GM04504 (cell line): ENCODE measurements around the gene BAIAP2.

Experiments used
- DNase-seq: peaks from one replicate; pipeline ENCODE4 v3.0.0-alpha.2; 2012; ENCODE audit warnings: low read depth

The BAIAP2 gene

GRCh38 chr17:81053041-81053970 lies 18.4 kb downstream of the BAIAP2 start:
- DNase-seq: no peak

DNA sequence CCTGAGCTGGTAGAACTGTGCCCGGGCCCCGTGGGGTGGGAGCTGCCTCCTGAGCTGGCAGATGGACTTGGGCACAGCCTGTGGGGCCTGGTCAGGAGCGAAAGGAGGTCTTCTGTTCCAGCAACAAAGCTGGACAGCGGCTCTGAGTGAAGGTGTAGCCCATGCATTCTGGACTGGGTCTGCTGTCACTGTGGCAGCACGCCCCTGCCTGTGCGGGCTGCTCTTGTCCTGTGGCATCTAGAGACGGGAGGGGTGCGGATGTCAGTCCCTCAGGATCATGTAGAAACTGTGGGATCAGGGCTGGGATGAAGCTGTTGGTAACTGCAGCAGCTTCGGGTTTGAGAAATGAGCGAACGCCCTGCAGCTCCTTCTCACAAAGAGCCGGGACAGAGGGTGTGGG lies 19.4 kb downstream of the BAIAP2 start:
- DNase-seq: no peak

DNA sequence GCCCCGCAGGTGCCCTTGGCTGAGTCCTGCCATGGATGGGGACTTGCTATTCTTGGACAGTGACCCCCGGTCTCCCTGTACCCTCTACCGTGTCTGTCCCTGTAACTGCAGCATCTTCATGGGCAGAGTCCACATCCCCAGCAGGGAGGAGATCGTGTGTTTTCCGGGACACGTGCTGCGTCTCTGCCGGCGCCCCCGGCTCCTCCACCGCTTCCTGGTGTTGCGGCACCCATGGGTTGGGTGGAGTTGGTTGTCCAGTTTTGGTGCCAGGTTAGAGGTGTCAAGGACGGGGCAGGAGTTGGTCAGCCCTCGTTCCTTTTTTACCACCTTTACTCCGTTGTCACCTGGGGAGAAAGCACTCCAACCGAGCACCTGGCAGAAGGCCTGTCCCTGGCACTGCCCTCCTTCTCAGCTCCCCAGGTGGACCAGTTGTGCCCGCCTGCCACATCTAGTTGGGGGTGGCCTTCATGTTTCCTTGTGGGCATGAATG lies 20.0 kb downstream of the BAIAP2 start:
- DNase-seq: no peak

GRCh38 chr17:81056312-81056711 lies 21.4 kb downstream of the BAIAP2 start:
- DNase-seq: no peak

DNA sequence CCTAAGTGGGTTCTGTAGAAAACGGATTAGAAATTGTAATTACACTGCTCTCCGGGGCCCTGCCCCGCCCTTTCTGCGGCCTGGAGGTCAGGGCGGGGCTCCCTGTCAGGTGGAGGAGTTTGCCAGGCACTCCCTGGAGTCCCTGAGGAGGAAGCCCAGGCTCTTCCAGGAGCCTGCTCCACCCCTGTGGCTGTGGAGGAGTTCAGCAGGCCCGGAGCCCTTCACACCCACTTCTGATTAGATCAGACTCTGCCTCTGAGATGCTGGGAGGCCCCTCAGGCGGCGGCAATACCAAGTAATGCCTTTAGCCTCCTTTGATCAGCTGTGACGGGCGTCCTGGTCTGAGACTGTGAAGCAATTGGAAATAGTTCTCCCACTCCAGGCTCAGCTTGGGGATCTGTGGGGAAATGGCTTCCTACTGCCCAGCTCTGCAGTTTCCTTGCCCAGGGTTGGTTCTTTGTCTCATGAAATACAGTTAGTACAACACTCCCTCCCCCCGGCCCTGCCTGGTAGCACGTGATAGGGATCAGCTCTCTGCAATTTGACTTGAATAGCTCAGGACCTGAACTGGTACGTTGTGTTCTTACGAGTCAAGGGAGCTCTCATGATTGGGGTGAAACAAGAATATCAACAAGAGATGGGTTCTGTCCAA lies 22.3 kb downstream of the BAIAP2 start:
- DNase-seq: no peak

DNA sequence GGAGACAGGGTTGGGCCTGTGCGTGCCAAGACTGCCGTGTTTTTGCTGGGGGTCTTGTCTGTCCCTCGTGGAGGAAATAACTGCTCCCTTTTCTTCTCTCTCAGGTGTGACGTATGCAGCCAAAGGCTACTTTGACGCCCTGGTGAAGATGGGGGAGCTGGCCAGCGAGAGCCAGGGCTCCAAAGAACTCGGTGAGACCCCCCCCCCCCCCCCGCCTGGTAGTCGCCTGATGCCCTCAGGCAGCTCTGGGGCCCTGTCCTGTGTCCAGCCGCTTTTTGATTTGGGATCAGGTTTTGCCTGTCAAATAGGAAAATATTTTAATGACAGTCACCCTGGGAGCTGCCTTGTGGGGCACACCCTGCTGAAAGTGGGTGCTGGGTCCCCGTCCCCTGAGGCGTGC lies 22.8 kb downstream of the BAIAP2 start:
- DNase-seq: no peak

GRCh38 chr17:81058263-81058871 lies 23.4 kb downstream of the BAIAP2 start:
- DNase-seq: no peak

DNA sequence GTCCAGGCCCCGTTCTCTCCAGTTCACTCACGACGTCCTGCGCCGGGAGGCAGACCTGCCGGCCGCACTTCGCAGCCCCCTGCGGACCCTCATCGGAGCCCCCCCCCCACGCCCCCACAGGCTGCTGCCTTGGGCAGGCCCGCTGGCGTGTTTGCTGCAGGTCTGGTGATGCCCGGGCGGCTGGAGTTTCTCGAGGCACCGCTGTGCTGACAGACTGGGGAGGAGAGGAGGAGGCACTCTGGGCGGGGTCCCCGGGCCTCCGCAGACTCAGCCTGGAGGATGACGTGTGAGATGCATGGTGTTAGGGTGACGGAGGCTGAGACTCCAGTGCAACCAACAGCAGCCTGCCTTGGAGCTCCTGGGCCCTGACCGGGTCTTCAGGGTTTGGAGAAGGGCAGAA lies 24.1 kb downstream of the BAIAP2 start:
- no peak for DNase-seq

DNA sequence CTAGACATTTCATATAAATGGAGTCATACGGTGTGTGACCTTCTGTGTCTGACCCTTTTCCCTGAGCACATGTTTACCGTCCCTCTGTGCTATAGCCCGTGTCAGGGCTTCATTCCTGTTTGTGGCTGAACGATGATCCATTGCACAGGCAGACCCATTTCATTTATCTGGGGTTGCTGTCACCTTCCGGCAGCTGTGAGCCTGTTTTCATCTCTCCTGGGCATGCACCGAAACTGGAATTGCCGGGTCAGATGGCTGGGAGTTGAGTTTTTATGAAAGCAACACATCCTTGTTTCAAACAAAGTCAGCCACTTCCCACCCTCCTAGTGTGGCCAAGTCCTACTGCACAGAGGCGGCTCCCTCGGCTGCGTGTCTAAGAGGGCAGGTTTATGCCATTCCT lies 25.5 kb downstream of the BAIAP2 start:
- no peak for DNase-seq

- DNase-seq: no peak
Measured at GRCh38 chr17:81061027-81061735, 26.2 kb downstream of the BAIAP2 start.

DNA sequence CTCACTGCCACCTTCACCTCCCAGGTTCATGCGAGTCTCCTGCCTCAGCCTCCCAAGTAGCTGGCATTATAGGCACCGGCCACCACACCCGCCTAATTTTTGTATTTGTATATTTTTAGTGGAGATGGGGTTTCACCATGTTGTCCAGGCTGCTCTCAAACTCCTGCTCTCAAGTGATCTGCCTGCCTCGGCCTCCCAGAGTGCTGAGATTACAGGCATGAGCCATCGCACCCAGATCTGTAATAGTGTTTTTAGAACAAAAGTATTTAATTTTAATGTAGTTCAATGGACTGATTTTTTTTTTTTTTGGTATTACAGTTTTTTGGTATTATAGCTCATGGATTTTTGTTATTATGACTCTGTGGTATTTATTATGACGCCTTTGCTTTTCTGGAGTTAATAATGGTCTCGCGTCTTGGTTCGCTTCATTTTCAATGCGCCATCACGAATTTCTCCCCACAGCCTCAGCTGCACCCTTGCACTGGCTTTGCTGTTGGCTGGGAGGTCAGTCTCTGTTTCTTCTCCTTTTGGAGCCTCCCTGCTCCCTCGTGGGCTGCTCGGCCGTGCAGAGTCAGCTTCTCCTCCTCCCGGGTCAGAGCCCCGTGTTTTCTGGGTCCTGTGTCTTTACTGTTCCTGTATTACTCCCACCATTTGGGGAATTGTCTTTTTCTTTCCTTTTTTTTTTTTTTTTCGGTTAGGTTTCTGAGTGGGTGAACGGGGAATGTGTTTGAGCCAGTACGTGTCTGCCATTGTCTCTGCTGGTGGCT lies 27.2 kb downstream of the BAIAP2 start:
- no peak for DNase-seq

DNA sequence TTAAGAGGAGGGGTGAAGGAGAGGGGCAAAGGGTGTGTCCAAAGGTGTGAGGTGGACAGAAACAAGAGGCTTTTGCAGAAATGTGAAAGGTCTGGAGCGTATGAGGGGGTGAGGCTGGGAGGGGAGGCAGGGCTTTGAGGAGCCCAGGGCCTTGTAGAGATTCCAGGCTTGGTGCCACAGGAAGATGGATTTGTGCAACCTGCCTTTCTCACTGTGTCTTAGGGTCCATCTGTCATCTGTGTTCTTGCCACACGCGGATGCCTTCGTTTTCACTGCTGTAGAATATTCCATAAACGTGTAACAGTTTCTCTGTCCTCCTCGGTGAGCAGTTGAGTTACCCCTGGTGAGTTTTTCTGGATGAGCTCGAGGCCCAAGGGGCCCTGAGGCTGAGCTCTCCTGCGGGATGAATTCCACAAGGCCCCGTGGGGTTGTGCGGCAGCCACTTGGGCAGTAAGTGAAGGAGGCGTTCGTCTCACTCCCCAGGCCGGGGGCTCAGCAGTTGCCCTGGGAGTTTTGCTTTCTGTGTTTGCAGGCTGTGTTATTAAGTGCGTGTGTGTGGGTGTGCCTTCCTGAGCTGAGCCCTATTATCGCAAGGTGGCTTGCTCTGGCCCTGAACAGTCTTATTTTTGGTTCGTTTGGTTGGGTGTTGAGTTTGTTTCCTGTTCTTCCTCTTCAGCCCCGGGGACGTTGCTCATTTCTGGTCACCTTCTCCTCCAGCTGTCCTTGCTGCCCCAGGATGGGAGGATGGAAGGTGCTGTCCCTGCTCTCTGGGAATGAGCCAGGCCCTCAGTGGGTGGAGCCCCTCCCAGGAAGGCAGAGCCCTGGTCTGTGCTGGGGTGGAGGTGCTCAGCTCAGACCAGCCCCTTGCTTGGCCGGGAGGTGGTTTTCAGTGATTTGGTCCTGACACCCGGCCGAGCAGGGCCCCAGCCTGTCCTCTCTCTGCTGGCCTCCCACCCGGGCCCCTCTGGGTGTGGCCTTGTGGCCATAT lies 28.4 kb downstream of the BAIAP2 start:
- no peak for DNase-seq

- DNase-seq: peak; percentile 17
Measured at GRCh38 chr17:81064678-81065475, 29.9 kb downstream of the BAIAP2 start.

GRCh38 chr17:81065500-81065899 lies 30.5 kb downstream of the BAIAP2 start:
- DNase-seq: no peak

DNA sequence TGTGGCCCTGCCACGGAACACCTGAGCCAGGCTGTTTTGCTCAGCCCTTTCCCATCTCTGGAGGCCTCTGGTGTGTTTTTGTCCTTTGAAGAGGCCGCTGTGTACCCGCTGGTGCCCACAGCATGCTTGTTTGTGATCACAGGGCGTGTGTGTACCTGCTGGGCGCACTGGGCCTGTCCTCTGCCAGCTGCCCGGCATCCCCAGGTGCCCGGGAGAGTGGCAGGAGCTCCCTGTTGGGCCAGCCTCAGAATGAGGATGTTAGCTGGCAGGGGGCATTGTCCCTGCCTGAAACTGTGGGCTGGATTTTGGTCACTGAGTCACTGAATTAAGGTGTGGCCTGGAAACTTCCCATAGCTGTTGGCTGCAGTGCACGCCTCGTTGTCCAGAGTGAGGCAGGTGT lies 31.1 kb downstream of the BAIAP2 start:
- DNase-seq: no peak

GRCh38 chr17:81066771-81067315 lies 31.9 kb downstream of the BAIAP2 start:
- DNase-seq: no peak

DNA sequence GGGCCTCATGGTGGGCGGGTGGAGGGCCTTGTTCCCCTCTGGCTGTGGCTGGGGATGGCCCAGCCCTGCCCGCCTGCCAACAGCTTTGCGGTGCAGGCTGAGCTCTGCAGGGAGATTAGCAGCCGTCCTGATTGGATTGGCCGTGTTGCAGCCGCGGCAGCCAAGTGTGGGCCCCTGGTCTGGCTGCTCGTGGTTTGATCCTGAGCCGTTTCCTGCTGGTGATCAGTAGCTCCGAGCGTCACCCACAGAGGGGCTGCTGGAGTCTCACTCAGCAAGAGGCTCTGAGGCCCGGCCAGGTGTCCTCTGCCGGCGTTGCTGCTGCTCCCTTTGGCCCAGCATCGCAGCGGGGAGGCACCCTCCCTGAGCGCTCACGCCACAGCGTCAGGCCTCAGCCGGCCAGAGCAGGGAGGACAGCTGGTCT lies 32.5 kb downstream of the BAIAP2 start:
- DNase-seq: no peak

DNA sequence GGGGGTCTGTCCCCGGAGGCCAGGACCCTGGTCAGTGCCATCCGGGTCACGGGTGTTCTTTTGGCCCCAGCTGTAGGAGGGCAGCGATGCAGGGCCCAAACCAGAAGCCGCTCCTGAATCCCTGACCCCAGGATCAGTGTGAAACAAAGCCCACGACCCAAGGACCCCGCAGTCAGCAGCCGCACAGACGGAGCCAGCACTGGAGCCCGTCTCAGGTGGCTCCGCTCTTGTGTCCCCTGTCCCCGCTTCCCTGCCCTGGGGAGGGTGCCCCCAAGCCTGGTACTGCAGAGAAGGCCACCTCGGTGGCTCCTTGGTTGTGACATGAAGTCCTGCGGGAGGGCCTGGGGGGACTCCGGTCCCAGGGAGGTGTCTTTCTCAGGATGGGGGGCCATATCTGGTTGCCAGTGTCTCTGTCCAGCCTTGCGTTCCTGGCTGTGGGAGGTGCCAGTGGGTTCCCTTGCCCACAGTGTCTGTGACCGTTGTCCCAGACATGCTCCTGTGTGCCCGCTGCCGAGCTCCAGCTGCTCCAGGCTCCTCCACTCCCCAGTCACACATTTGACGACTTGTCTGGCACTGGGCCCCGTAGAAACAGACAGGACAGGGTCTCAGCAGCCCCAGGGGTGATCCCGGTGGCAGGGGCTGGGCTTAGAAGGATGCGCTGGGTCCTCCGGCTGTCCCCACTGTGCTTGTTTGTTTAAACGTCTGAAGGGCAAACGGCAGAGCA lies 33.6 kb downstream of the BAIAP2 start:
- no peak for DNase-seq
